Putamen (tissue), 1 donor: ENCODE measurements around the gene EFTUD2.

ENCODE experiments used
- DNase-seq: peaks from one replicate; pipeline ENCODE4 v3.0.0-alpha.2; 2016; ENCODE audit warnings: low spot score

The EFTUD2 gene

GRCh38 chr17:44910231-44911106, 11.2 kb upstream of the EFTUD2 start:
- DNase-seq, result no peak

GRCh38 chr17:44909681-44910144, 10.5 kb upstream of the EFTUD2 start:
- DNase-seq, result no peak

- DNase-seq, result no peak
These were observed 9.6 kb upstream of the EFTUD2 start for GRCh38 chr17:44908761-44909326.

GRCh38 chr17:44907729-44908470, 8.7 kb upstream of the EFTUD2 start:
- DNase-seq, result no peak

- DNase-seq, result no peak
These were observed 7.8 kb upstream of the EFTUD2 start for GRCh38 chr17:44906763-44907728.

GRCh38 chr17:44906010-44906646, 6.9 kb upstream of the EFTUD2 start:
- no peak for DNase-seq

- DNase-seq, result no peak
These were observed 6.1 kb upstream of the EFTUD2 start for GRCh38 chr17:44905006-44906000.

GRCh38 chr17:44904001-44904984, 5.0 kb upstream of the EFTUD2 start:
- no peak for DNase-seq

GRCh38 chr17:44903012-44903685, 3.9 kb upstream of the EFTUD2 start:
- DNase-seq, result no peak

- DNase-seq, result no peak
These were observed 3.0 kb upstream of the EFTUD2 start for GRCh38 chr17:44902135-44902760.

GRCh38 chr17:44901411-44901921, 2.2 kb upstream of the EFTUD2 start:
- DNase-seq, result no peak

- no peak for DNase-seq
These were observed 1.6 kb upstream of the EFTUD2 start for GRCh38 chr17:44900894-44901293.

- no peak for DNase-seq
These were observed 524 bp downstream of the EFTUD2 start for GRCh38 chr17:44898768-44899073.

GRCh38 chr17:44894642-44895041, 4.6 kb downstream of the EFTUD2 start:
- DNase-seq, result no peak

- no peak for DNase-seq
These were observed 7.0 kb downstream of the EFTUD2 start for GRCh38 chr17:44892250-44892649.

- no peak for DNase-seq
These were observed 10.2 kb downstream of the EFTUD2 start for GRCh38 chr17:44889003-44889402.
